GM21619 (cell line): ENCODE measurements around the gene AMOTL1.
A peak's percentile ranks its signal among the peaks of the same experiment; 100 is the strongest.

Experiments
- ATAC-seq: cut with Tn5 transposase; IDR thresholded peaks from one replicate; pipeline ENCODE4 v1.9.1; 2021; ENCODE audit not compliant: unreplicated experiment

AMOTL1 gene, protein sequence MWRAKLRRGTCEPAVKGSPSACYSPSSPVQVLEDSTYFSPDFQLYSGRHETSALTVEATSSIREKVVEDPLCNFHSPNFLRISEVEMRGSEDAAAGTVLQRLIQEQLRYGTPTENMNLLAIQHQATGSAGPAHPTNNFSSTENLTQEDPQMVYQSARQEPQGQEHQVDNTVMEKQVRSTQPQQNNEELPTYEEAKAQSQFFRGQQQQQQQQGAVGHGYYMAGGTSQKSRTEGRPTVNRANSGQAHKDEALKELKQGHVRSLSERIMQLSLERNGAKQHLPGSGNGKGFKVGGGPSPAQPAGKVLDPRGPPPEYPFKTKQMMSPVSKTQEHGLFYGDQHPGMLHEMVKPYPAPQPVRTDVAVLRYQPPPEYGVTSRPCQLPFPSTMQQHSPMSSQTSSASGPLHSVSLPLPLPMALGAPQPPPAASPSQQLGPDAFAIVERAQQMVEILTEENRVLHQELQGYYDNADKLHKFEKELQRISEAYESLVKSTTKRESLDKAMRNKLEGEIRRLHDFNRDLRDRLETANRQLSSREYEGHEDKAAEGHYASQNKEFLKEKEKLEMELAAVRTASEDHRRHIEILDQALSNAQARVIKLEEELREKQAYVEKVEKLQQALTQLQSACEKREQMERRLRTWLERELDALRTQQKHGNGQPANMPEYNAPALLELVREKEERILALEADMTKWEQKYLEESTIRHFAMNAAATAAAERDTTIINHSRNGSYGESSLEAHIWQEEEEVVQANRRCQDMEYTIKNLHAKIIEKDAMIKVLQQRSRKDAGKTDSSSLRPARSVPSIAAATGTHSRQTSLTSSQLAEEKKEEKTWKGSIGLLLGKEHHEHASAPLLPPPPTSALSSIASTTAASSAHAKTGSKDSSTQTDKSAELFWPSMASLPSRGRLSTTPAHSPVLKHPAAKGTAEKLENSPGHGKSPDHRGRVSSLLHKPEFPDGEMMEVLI

DNA sequence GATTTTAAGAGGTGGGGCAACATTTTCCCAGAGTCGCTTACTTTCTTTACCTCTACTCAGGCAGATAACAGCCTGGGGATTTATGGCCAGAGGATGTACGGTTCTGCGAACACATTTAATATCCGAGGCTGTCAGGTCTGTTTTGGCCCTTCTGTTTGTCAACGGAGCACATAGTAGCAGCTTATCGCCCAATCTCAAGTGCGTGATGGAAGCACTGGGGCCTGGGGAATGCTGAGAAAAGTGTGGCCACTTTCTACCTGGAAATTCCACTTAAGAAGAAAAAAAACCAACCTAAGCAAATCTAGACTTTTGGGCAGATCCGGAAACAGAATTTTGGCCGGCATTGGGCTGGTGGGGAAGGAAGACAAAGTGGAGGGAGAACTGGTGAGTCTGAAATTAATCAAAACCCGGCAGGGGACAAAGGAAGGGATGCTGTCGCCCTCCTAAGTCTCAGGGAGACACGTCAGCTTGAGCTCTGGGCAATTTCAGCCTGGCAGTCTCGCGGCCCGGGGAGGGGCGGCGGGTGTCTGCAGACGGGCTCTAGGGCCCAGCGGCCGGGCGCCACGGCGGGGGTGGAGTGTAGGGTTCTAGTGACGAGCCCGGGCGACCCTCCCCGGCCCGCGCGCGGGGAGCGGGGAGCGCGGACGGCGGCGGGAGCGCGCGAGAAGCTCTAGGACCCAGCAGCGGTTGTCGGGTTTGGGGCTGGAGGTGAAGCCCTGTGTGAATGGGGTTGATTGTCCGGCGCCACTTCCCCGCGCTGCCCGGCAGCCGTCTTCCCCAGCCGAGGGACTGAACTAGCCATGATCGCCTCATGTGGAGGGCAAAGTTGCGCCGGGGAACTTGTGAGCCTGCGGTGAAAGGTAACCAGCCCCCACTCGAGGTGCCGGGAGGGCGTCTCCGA, at the start of gene AMOTL1:
Gene AMOTL1, plus strand, starts transcription at position 656 of the 901 bp plus-strand sequence. Its CDS starts 156 bp downstream, at position 812.
- peak; percentile 79 for ATAC-seq

DNA sequence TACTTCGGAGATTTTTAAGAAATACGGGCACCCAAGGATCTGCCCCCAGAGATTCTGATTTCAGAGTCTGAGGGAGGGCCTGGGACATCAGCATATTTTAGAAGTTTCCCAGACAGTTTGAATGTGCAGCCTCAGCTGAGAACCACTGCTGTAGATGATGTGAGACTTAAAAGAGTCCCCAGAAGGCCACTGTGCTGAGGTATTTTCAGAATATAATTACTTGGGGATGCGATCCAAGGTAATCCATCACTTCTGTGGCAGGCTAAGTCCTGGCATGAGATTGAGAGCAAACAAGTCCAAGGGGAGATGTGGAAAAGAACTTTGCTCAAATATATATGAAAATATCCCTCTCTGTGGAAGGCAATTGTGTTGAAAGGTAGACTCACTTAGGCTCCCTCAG, 48.3 kb upstream of the AMOTL1 start:
- ATAC-seq: no peak

DNA sequence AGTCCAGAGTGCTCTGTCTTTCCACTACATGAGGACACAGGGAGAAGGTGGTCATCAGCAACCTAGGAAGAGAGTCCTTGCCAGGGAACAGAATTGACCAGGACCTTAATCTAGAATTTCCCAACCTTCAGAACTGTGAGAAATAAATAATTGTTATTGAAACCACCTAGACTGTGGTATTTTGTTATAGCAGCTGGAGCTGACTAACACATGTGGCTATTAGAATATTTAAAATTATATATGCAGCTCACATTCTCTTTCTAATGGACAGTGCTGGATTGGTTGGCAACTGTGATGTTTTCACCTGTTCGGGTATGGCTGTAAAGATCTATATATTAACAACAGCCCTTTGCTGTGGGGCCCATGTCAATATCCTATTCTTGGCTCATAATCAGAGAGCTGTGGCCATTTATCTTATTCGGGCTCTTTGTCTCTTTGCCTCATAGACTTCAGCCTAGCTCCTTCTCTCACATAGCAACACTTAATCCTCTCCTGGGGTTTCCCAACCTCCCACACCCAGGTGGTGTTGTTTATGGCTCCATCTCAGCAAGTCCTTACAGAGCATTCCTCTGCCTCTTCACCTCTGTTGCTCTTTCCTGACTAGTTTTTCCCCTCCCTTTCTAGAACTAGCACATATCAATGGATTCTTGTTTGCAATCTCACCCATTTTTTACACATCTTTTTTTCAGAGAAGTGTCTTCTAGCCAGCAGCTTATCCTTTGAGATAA, 46.4 kb upstream of the AMOTL1 start:
- ATAC-seq: no peak

DNA sequence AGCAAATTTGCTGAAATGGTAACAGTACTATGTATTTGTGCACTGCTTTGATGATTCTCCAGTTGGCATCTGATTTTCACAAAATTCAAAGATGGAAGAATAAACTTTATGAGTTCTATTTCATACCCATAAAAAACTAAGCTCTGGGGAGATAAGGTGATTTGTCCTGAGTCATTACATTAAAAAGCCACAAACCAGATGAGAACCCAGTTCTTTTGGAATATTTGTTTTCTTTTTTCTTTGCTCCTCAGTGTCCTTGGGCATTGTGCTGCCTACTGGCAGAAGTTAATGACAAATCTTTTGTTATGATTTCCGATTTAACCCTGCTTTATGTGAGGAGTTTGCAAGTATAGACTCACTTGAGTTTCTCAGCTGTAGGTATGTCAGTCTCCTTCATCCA, 45.4 kb upstream of the AMOTL1 start:
- no peak for ATAC-seq

DNA sequence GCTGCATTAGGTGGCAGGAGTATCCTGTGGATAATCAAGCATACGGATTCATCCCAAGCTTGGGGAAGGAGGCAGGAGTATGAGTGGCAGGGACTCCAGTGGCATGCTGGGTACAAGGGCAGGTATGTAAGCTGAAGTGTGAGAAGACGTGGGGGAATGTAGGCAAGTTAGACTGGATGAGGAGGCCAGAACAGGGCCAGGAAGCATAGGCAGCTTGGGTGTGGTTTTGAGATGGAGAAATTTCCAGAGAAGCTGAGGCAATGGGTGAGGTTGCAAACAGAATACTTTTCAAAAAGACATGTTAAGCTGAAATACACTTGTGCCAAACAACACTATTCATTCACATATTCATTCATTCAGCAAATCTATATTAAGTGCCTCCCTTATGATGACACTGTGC, 43.1 kb upstream of the AMOTL1 start:
- ATAC-seq: no peak

DNA sequence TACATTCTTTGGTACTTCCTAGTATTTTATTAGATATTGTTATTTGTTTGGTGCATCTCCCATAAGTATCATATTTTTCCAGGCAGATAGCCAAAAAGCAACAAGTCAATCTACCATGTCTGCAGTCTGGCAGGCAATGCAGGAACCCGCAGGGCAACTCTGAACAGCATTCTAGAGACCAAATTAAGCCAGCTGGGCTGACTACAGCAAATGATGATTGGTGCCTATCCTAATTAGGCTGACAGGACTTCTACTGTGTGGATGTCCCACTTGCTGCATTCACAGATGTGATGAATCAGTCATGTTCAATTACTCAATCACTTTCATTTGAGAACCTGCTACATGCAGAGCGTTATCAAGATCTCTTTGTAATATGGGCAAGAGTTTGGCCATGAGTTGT, 40.3 kb upstream of the AMOTL1 start:
- no peak for ATAC-seq

DNA sequence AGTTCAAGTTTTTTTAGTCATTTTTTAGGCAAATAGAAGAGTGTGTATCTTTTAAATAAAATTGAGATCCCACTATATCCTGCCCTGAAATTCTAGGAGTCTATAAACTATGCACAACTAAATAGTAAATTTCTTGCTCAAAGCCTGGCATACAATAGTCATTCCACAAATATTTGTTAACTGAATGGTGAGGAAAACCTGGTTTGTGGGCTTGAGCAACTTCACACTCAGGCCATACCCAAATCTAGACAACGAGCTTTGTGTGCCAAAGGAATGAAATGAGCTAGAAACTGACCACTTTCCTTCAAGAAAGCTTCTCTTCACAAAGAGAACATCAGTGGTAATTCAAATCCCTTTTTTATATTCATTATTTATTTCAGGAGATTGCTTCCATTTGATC, 39.6 kb upstream of the AMOTL1 start:
- ATAC-seq: no peak

DNA sequence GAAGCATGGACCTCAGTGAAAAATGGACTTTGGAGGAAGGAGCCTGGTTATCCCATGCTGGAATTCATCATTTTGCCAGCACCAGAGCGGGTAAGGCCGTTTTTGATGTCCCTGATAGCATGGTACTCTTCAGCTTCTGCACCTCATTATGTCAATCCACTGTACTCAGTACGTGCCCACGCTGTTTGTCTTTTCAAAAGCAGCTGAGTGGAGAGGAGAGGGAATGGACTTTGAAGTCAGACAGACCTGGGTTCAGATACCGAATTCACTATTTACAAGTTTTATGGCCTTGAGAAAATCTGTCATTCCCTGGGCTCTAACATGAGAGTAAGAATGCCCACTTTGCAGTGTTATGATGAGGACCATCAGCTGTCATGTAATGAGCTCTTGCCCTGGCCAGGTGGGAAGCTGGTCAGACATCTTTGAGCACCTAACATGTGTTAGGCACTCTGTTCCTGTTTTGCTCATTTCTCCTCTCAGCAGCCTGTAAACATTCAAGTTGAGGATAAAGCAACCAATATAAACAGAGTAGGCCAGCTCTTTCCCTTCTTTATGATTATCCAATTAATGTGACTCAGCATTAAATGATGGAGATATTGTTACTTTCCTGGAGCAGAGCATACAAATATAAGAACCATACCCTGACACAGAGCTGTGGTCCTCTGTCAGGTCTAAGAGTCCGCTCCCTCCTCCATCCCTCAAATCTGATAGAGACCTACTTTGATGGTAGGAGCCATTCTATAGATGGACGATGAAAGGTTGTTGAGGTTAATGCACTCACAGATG, 39.0 kb upstream of the AMOTL1 start:
- ATAC-seq: no peak

DNA sequence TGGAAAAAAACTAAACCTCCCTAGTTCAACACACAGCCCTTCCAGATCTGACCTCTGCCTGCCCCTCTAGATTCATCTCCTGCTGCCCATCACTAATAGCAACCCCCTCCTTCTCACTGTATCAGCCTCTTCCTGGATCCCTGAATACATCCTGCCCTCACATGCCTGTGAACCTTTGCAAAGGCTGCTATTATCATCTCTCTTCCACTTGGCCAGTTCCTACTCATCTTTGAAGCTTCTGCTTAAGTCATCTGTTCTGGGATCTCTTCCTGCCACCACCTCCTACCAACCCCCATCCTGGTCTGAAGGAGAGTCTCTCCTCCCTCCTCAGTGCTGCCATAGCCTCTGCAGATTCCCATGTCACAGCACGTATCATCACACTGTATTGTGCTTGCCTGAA, 38.0 kb upstream of the AMOTL1 start:
- ATAC-seq: no peak

DNA sequence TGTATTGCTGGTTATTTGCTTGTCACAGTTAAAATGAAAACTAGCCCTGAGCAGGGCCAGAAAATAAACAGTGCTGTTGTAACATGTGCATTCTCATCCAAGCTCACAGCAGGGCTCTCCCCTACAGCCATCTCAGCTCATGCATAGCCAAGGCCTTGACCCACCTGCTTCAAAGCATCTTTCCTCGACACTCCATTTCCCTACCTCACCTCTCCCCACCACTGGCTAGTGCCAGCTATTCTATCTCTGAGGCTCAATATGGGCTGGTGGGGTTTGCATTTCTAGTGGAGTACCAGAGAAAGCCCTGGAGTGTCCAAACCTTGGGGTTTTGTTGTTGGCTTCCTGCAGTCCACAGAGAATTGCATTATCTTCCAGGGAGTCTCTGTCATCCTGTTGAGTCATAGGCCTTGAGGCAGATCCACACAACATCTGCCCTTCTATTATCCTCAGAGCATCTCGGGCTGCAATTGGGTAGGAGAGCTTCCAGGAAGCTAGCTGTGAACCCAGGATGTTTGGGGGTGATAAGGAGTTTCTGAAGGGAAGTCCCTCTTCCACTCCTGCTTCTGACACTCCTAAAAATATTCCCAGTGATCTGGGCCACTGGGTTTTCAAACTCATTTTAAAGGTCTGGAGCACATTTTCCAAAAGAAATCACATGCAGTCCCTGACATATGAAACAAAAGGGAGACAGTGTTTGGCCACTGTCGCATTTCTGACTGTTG, 36.1 kb upstream of the AMOTL1 start:
- ATAC-seq: no peak

DNA sequence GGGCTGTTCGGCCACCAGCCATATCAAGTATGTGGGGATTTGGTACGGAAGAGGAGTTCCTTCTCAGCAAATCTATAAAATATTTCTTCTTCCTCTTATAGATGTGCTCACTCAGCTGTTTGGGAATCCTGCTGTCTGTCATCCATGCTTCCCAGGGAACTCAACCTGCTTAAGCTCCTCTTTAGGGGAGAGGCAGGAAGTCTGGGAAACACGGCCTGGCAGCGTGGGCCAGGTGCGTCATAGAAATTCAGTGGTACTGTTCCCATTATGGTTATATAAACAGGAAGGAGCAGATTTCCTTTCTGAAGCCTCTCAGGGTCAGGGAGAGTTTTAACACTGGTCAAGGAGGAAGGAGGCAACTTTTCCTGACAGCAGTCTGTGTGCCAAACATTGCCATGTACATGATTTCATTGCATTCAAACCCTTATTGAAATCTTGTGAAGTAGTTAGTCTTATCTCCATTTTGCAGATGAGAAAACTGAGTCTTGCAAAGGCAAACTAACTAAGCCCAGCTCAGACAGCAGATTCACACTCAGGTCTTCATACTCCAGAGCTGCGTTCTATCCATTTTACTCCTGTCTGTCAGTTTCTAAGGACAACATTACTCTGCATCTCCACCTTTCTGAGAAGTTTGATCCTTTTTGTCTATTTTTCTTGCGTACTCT, 35.4 kb upstream of the AMOTL1 start:
- ATAC-seq: no peak

DNA sequence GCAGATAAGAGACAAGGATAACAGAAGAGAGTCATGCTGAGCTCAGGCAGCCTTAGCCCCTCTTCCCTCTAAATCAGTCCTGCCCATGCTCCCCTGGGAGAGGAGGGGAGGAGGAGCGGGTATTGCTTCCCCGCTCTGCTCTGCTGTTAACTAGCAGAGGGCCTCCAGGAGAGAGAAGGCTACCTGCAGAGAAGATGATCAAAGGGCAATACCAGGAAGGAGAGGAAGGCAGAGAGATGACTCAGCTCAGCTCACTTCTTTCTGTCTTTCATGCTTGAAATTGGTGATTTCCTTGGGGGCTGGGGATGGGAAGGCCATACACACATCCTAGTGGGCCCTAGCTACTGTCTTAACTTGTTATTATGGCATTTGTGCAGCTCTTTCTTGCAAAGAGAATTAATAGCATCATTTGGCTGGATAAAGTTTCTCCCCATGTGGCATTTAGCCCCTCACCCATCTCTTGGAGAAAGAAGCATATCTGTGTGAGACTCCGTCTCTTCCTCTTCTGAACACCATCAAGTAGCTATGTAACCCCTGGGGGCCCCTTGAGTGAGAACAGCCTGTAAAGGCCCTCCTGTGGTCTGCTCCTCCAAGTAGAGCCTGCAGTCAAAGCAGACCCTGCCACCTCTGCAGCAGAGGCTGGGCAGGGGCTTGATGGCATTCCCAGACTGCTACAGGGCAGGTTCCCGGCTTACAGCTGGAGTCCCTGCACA, 33.4 kb upstream of the AMOTL1 start:
- no peak for ATAC-seq

DNA sequence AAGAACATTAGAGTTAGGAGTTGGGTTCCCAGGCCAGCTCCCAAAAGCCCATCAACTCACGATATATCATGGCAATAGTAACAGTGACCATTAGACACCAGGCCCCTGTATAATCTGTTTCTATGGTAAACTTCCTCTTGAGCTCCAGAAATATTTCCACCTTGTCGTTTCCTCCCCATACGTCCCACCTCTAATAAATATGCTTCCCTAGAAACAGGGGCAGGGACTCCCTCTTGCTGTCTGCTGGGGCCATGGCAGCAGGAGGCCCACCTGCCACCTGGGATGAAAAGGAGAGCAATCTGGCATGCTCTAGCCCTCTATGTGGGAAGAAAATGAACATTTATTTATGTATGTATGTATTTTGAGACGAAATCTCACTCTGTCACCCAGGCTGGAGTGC, 32.2 kb upstream of the AMOTL1 start:
- ATAC-seq: no peak

DNA sequence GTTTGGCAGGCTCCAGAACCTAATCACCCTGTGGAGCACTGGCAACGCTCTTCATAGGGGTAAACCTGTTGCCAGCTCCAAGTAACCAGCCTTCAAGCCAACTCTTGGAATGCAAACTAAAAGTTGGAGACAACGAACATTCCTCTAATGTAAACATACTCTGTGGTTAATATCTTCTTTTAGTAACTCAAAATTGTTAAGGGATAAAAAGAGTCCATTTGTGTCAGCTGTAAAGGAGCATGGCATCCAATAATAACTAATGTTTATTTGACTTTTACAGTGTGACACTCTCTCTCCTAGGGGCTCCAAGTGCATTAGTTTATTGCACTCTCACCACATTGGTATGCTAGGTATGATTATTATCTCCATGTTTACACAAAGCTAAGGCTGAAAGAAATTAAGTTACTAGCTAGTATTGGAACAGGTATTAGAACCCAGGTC, 31.0 kb upstream of the AMOTL1 start:
- no peak for ATAC-seq

DNA sequence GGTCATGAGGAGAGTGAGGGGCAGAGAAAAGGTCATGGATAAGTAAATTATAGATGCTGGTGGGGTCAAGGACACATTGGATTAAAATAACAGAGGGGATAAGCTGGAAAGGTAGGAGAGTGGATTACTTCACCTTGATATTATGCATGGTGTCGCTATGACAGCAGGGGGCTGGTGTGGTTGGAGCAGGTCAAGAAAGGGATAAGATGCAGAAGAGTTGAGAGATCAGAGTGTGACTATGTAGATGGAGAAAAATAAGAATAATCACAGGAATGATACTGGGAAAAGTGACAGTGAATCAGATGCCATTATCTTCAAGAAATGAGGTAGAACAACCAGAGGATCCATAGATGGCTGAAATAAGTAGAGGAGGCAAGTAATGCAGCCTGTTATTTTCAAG, 29.4 kb upstream of the AMOTL1 start:
- ATAC-seq: no peak

DNA sequence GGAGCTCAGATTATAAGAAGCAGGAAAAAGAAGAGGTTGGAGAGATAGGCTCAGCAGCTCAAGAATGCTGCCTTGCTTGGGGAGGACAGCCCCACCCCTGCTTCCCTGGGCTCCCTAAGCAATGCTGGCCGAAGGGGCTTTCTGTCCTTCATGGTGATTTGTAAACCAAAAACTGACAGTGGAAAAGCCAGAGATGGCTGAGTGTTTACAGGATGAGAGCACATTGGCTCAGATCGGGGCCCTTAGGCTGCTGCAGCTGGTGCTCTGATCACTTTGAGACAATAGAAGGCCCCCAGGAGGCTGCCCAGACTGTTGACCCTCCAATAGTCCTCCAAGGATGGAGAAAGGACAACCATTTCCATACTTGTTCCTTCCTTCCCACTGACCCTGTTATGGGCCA, 28.8 kb upstream of the AMOTL1 start:
- no peak for ATAC-seq
